IMR-90 (cell line): Measurements from ENCODE around the gene ZBP1. TPM values are rescaled to one million over a fixed set of nuclear protein-coding genes. Genes with fewer than 3 reads are reported as not detected.

Experiments used
- ATAC-seq: fragments of 200-7000 bp; cut with Tn5 transposase; 2 replicates; pipeline ENCODE4 v1.9.1; 2020; ENCODE audit warnings: low read depth, mild to moderate bottlenecking, moderate library complexity
- BruUV-seq: library from RNA; stranded (reverse); fragments of 400-500 nt; replicated peaks from 2 replicates; lab custom pipeline; 2021; lab: Mats Ljungman, UMichigan
- CTCF ChIA-PET: fragments of 300-600 bp; formaldehyde crosslinking; extraction: SDS; loops from one replicate; lab custom pipeline; 2021; ENCODE audit warnings: antibody characterized with exemption; lab: Yijun Ruan, JAX
- POLR2A ChIA-PET: fragments of 300-600 bp; sonication (Branson Sonifier 250); formaldehyde crosslinking; loops from one replicate; lab custom pipeline; 2022; ENCODE audit warnings: antibody characterized with exemption; ENCODE audit not compliant: unreplicated experiment; lab: Charles Lee
- DNase-seq: peaks from one replicate; pipeline ENCODE4 v3.0.0; 2013
- H2AFZ ChIP-seq: replicated peaks from 2 replicates; pipeline ENCODE3; 2013; ENCODE audit warnings: low read length, mild to moderate bottlenecking; ENCODE audit not compliant: poor library complexity
- H2AK5ac ChIP-seq: 2 replicates; pipeline ENCODE4 v1.6.1; 2013; ENCODE audit warnings: low read depth, low read length, inconsistent platforms
- H2AK9ac ChIP-seq: replicated peaks from 2 replicates; pipeline ENCODE3; 2013; ENCODE audit warnings: mild to moderate bottlenecking, low read depth, low read length, moderate library complexity; ENCODE audit not compliant: poor library complexity
- H2BK120ac ChIP-seq: 2 replicates; pipeline ENCODE4 v1.6.1; 2013; ENCODE audit warnings: low read depth, low read length, inconsistent platforms
- H2BK15ac ChIP-seq: 3 replicates; pipeline ENCODE4 v1.6.1; 2013; ENCODE audit warnings: low read depth, low read length, inconsistent platforms
- H2BK20ac ChIP-seq: 2 replicates; pipeline ENCODE4 v1.6.1; 2013; ENCODE audit warnings: low read depth, mild to moderate bottlenecking, inconsistent platforms, low read length, moderate library complexity
- H2BK5ac ChIP-seq: 2 replicates; pipeline ENCODE4 v1.6.1; 2013; ENCODE audit warnings: mild to moderate bottlenecking, low read depth, low read length, inconsistent platforms; ENCODE audit not compliant: poor library complexity, severe bottlenecking
- H3K14ac ChIP-seq: replicated peaks from 2 replicates; pipeline ENCODE4 v1.6.1; 2013; ENCODE audit warnings: low read depth, low read length, inconsistent platforms
- H3K18ac ChIP-seq: 2 replicates; pipeline ENCODE4 v1.6.1; 2013; ENCODE audit warnings: low read depth, low read length, control low read depth
- H3K23ac ChIP-seq: 2 replicates; pipeline ENCODE4 v1.6.1; 2013; ENCODE audit warnings: low read depth, low read length, inconsistent platforms
- H3K27ac ChIP-seq: 2 replicates; pipeline ENCODE4 v1.5.1; 2013; ENCODE audit warnings: mild to moderate bottlenecking, control low read depth, low read length; ENCODE audit not compliant: insufficient read depth
- H3K27me3 ChIP-seq: 2 replicates; pipeline ENCODE4 v1.6.1; 2013; ENCODE audit warnings: low read length; ENCODE audit not compliant: control insufficient read depth, insufficient read depth
- H3K36me3 ChIP-seq: 2 replicates; pipeline ENCODE4 v1.6.1; 2013; ENCODE audit warnings: low read length, mixed read lengths; ENCODE audit not compliant: control insufficient read depth, insufficient read depth
- H3K4ac ChIP-seq: 2 replicates; pipeline ENCODE4 v1.6.1; 2013; ENCODE audit warnings: low read depth, low read length, inconsistent platforms
- H3K4me1 ChIP-seq: 2 replicates; pipeline ENCODE4 v1.6.1; 2013; ENCODE audit warnings: low read length, mixed read lengths; ENCODE audit not compliant: control insufficient read depth, insufficient read depth
- H3K4me2 ChIP-seq: 2 replicates; pipeline ENCODE4 v1.6.1; 2013; ENCODE audit warnings: low read depth, mild to moderate bottlenecking, control low read depth, low read length, moderate library complexity
- H3K4me3 ChIP-seq: 2 replicates; pipeline ENCODE4 v1.5.1; 2013; ENCODE audit warnings: low read depth, mild to moderate bottlenecking, control low read depth, low read length, moderate library complexity; ENCODE audit not compliant: insufficient read depth
- H3K56ac ChIP-seq: 2 replicates; pipeline ENCODE4 v1.6.1; 2013; ENCODE audit warnings: low read length, inconsistent platforms; ENCODE audit not compliant: insufficient read depth; ENCODE audit errors: extremely low read depth
- H3K79me1 ChIP-seq, 2 experiments: 2 replicates each; pipeline ENCODE4 v1.6.1; 2013; ENCODE audit warnings: low read length in 2 of 2, inconsistent platforms in 1 of 2, low read depth in 1 of 2
- H3K9ac ChIP-seq: 2 replicates; pipeline ENCODE4 v1.6.1; 2013; ENCODE audit warnings: low read depth, low read length, control low read depth
- H3K9me1 ChIP-seq: 2 replicates; pipeline ENCODE4 v1.6.1; 2013; ENCODE audit warnings: low read length, inconsistent platforms; ENCODE audit not compliant: insufficient read depth
- H3K9me3 ChIP-seq: 2 replicates; pipeline ENCODE4 v1.6.1; 2013; ENCODE audit warnings: low read length; ENCODE audit not compliant: control insufficient read depth, insufficient read depth
- H4K20me1 ChIP-seq: 2 replicates; pipeline ENCODE4 v1.6.1; 2013; ENCODE audit warnings: low read length, inconsistent platforms; ENCODE audit not compliant: insufficient read depth
- H4K5ac ChIP-seq: 2 replicates; pipeline ENCODE4 v1.6.1; 2013; ENCODE audit warnings: mild to moderate bottlenecking, low read depth, low read length, control low read depth
- H4K8ac ChIP-seq, 2 experiments: 2 replicates each; pipeline ENCODE4 v1.6.1; 2013; ENCODE audit warnings: low read depth in 2 of 2, low read length in 2 of 2, control low read depth in 1 of 2, inconsistent platforms in 1 of 2
- H4K91ac ChIP-seq: 2 replicates; pipeline ENCODE4 v1.6.1; 2013; ENCODE audit warnings: low read depth, low read length, inconsistent platforms; ENCODE audit not compliant: insufficient read depth
- BHLHE40 ChIP-seq: fragments of 150-350 bp; IDR thresholded peaks from 2 replicates; pipeline ENCODE4 v1.6.1; 2016; ENCODE audit warnings: mild to moderate bottlenecking, low read depth, low read length
- CEBPB ChIP-seq: IDR thresholded peaks from 2 replicates; pipeline ENCODE4 v1.6.1; 2012; ENCODE audit warnings: low read depth, low read length, improper control_type of control experiment
- CHD1 ChIP-seq: IDR thresholded peaks from 2 replicates; pipeline ENCODE4 v1.6.1; 2012; ENCODE audit warnings: low read depth, low read length, improper control_type of control experiment
- CTCF ChIP-seq: conservative IDR thresholded peaks from 2 replicates; pipeline ENCODE4 v1.5.1; 2012; ENCODE audit warnings: mild to moderate bottlenecking, low read depth, low read length, improper control_type of control experiment
- ELK1 ChIP-seq: fragments of 150-350 bp; IDR thresholded peaks from 2 replicates; pipeline ENCODE4 v1.6.1; 2016; ENCODE audit warnings: low read depth, mild to moderate bottlenecking, low read length, moderate library complexity, borderline replicate concordance
- FOS ChIP-seq: fragments of 150-350 bp; IDR thresholded peaks from 2 replicates; pipeline ENCODE4 v1.6.1; 2016; ENCODE audit warnings: low read depth, low read length
- MAFK ChIP-seq: IDR thresholded peaks from 2 replicates; pipeline ENCODE4 v1.6.1; 2012; ENCODE audit warnings: low read depth, low read length, improper control_type of control experiment
- MXI1 ChIP-seq: IDR thresholded peaks from 2 replicates; pipeline ENCODE4 v1.6.1; 2012; ENCODE audit warnings: low read depth, mild to moderate bottlenecking, low read length, moderate library complexity, borderline replicate concordance
- NFE2L2 ChIP-seq: fragments of 150-350 bp; IDR thresholded peaks from 2 replicates; pipeline ENCODE4 v1.6.1; 2016; ENCODE audit warnings: low read depth, mild to moderate bottlenecking, low read length
- POLR2A ChIP-seq: IDR thresholded peaks from 2 replicates; pipeline ENCODE4 v1.6.1; 2012; ENCODE audit warnings: mild to moderate bottlenecking, low read depth, low read length
- RAD21 ChIP-seq: IDR thresholded peaks from 2 replicates; pipeline ENCODE4 v1.6.1; 2012; ENCODE audit warnings: low read length, improper control_type of control experiment
- RCOR1 ChIP-seq: IDR thresholded peaks from 2 replicates; pipeline ENCODE4 v1.6.1; 2012; ENCODE audit warnings: mild to moderate bottlenecking, low read length, improper control_type of control experiment; ENCODE audit not compliant: insufficient replicate concordance
- RFX5 ChIP-seq: IDR thresholded peaks from 2 replicates; pipeline ENCODE4 v1.8.0; 2012; ENCODE audit warnings: low read depth, mild to moderate bottlenecking, low read length, moderate library complexity
- SMC3 ChIP-seq: fragments of 150-350 bp; IDR thresholded peaks from 2 replicates; pipeline ENCODE4 v1.6.1; 2016; ENCODE audit warnings: low read depth, mild to moderate bottlenecking, antibody characterized with exemption, low read length, moderate library complexity
- USF2 ChIP-seq: fragments of 150-350 bp; IDR thresholded peaks from 2 replicates; pipeline ENCODE4 v1.6.1; 2017; ENCODE audit warnings: mild to moderate bottlenecking, antibody characterized with exemption, low read length, low read depth
- WGBS, 2 experiments: methylation state at CpG; one replicate each; pipeline versions ENCODE4 v1.1.5 to v1.1.7; 2013; ENCODE audit warnings: missing lambda C conversion rate in 2 of 2; ENCODE audit not compliant: insufficient read length in 1 of 2; ENCODE audit errors: extremely low coverage in 2 of 2; 5-methylcytosine and 5-hydroxymethylcytosine counted together
- dilution Hi-C: fragments of 300-500 bp; cut with HindIII; formaldehyde crosslinking; loops from one replicate; pipeline ENCODE4 v1.14.3; 2018; ENCODE audit warnings: low sequenced_read_pairs; ENCODE audit not compliant: unreplicated experiment
- in situ Hi-C: fragments of 300-500 bp; cut with MboI; formaldehyde crosslinking; loops from 3 replicates; pipeline ENCODE4 v1.14.3; 2019; ENCODE audit warnings: low sequenced_read_pairs, inconsistent platforms, mixed read lengths
- intact Hi-C: fragments of 100-400 bp; cut with micrococcal nuclease; formaldehyde crosslinking; loops from 2 replicates; pipeline ENCODE4 v1.10.0; 2022
- polyA plus RNA-seq, 3 experiments: library from polyadenylated mRNA; depleted of rRNA; stranded (reverse); fragments of >200 nt; gene quantifications; 2 replicates each; pipeline ENCODE4 v1.2.3, GENCODE V29; 2012; ENCODE audit warnings: low replicate concordance in 1 of 3
- total RNA-seq: library from RNA; depleted of rRNA; stranded (reverse); fragments of >200 nt; gene quantifications from 2 replicates; pipeline ENCODE4 v1.2.3, GENCODE V29; 2012

ZBP1 gene
- total and polyA plus RNA-seq, 2 of the 4 experiments (the other 2 are of a cell fraction): not detected

GRCh38 chr20:57648878-57649616 lies 28.8 kb upstream of the ZBP1 start:
- Histone ChIP-seq H3K14ac (no peak overlapping the region), H2BK15ac (no peak overlapping the region), H2AFZ (no peak overlapping the region), H3K36me3 (peaks cover 17% of the 10 kb centered on the region; the same call in 1 of the 2 replicates), H3K4me2 (no peak overlapping the region), H4K20me1 (no peaks in the 10 kb centered on the region), H3K23ac (no peak overlapping the region), H4K91ac (no peak overlapping the region), H3K4ac (no peak overlapping the region), H3K9ac (no peak overlapping the region), H4K8ac (no peak overlapping the region), H3K18ac (no peak overlapping the region), H3K4me1 (no peaks in the 10 kb centered on the region), H3K27ac (no peak overlapping the region), H2BK20ac (no peak overlapping the region), H3K9me3 (peaks cover 3% of the 10 kb centered on the region; the same call in 1 of the 2 replicates), H3K27me3 (no peaks in the 10 kb centered on the region; the same call in 1 of the 2 replicates), H2AK5ac (no peak overlapping the region), H3K56ac (no peak overlapping the region), H3K4me3 (no peak overlapping the region), H4K5ac (no peak overlapping the region), H3K79me1 (no peaks in the 10 kb centered on the region), H3K9me1 (no peaks in the 10 kb centered on the region), H2AK9ac (no peak overlapping the region), H2BK5ac (no peak overlapping the region), H2BK120ac (no peak overlapping the region)
- BruUV-seq: no TSS peak
- CTCF ChIA-PET: no interaction called here
- DNase-seq: no peak
- in situ Hi-C loops: no loop called here
- ATAC-seq: no peak
- no peak for TF ChIP-seq FOS
- no peak for TF ChIP-seq CEBPB
- no peak for TF ChIP-seq NFE2L2
- TF ChIP-seq RAD21: no peak
- no peak for TF ChIP-seq POLR2A
- TF ChIP-seq BHLHE40: no peak
- no peak for TF ChIP-seq CHD1
- no peak for TF ChIP-seq MXI1
- TF ChIP-seq RFX5: no peak
- no peak for TF ChIP-seq USF2
- TF ChIP-seq RCOR1: no peak
- TF ChIP-seq CTCF: no peak
- no peak for TF ChIP-seq MAFK
- no peak for TF ChIP-seq SMC3
- no peak for TF ChIP-seq ELK1
- 100% methylated on average over 2 of the region's 15 CpGs; no CpG with 5 or more reads in 1 of the 2 experiments for WGBS, 2 experiments
- dilution Hi-C loops: no loop called here
- POLR2A ChIA-PET: no interaction called here
- intact Hi-C loops: no loop called here
